ENCODE data around the gene EPB41L5.
"Not testable (repeated sequence)": the region's sequence is repeated elsewhere in the genome, so short reads cannot be mapped to it uniquely, and the experiment has no call there.

Gene EPB41L5

DNA sequence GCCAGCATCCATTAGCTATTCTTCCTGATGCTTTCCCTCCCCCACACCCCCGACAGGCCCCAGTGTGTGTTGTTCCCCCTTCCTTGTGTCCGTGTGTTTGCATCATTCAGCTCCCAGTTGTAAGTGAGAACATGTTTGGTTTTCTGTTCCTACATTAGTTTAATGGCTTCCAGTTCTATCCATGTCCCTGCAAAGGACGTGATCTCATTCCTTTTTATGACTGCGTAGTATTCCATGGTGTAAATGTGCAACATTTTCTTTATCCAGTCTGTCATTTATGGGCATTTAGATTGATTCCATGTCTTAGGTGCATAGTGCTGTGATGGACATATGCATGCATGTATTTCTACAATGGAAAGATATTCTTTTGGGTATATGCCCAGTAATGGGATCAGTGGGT, 105.6 kb downstream of the EPB41L5 start:
- TF ChIP-seq, protein P1, sequence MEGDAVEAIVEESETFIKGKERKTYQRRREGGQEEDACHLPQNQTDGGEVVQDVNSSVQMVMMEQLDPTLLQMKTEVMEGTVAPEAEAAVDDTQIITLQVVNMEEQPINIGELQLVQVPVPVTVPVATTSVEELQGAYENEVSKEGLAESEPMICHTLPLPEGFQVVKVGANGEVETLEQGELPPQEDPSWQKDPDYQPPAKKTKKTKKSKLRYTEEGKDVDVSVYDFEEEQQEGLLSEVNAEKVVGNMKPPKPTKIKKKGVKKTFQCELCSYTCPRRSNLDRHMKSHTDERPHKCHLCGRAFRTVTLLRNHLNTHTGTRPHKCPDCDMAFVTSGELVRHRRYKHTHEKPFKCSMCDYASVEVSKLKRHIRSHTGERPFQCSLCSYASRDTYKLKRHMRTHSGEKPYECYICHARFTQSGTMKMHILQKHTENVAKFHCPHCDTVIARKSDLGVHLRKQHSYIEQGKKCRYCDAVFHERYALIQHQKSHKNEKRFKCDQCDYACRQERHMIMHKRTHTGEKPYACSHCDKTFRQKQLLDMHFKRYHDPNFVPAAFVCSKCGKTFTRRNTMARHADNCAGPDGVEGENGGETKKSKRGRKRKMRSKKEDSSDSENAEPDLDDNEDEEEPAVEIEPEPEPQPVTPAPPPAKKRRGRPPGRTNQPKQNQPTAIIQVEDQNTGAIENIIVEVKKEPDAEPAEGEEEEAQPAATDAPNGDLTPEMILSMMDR (conservative IDR thresholded peaks at IDR 0.05; ENCODE audit: control insufficient read depth, insufficient read depth, low read depth, low read length) = no peak
- no peak for DNase-seq (ENCODE audit: low read depth)
- H3K4me3 ChIP-seq (ENCODE audit: control insufficient read depth, low read depth, low read length) = no peak overlapping the region

DNA sequence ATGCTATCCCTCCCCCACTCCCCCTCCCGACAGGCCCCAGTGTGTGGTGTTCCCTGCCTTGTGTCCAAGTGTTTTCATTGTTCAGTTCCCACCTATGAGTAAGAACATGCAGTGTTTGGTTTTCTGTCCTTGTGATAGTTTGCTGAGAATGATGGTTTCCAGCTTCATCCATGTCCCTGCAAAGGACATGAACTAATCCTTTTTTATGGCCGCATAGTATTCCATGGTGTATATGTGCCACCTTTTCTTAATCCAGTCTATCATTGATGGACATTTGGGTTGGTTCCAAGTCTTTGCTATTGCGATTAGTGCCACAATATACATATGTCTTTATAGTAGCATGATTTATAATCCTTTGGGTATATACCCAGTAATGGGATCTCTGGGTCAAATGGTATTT, 108.5 kb downstream of the EPB41L5 start:
- not testable (repeated sequence) for DNase-seq (ENCODE audit: low read depth)

DNA sequence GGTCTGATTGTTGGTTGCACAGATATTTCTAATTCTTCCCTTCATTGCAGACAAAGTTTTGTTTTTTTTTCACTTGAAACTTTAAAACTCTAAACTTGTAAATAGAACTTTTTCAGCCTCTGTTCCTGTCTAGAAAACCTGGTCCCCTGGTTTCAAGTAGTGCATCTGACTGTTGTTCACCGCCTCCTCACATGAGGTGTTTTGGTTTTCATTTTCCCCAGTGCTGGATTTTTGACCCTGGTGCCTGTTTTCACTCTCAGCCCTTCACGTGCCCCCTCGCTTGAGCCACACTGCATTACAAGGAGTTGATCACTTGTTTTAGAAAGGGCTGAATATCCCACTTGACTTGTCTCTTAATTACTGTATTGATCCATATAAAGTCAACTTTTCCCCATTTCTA, 110.2 kb downstream of the EPB41L5 start:
- TF ChIP-seq, protein P1 (conservative IDR thresholded peaks at IDR 0.05; ENCODE audit: control insufficient read depth, insufficient read depth, low read depth, low read length) = no peak
- H3K4me3 ChIP-seq (ENCODE audit: control insufficient read depth, low read depth, low read length) = no peak overlapping the region
- no peak for DNase-seq (ENCODE audit: low read depth)

More for the DNA sequence above, 108.5 kb downstream of the EPB41L5 start:
- not testable (repeated sequence) for H3K4me3 ChIP-seq (ENCODE audit: control insufficient read depth, low read depth, low read length)

DNA sequence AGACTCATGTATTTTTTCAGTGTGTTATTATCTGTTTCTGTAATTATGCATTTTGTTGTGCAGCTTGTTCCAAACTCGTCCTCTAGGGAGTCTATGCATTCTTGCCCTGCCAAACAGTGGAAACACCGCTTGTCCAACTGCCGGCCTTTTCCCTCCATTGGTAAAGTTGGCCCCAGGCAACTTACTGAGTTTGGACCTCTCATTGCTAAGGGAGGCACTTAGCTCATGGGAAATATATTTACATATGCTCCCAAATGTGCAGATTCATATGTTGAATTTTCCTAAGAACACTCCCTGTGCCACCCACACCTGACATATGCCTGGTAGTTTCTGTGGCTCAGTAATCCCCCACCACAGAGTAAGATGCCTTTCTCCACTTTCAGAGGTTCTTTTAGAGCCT, 112.3 kb downstream of the EPB41L5 start:
- DNase-seq (ENCODE audit: low read depth) = no peak

GRCh38 chr2:120128216-120128615, 115.3 kb downstream of the EPB41L5 start:
- H3K4me3 ChIP-seq (ENCODE audit: control insufficient read depth, low read depth, low read length) = no peak overlapping the region
- DNase-seq (ENCODE audit: low read depth) = no peak
- TF ChIP-seq, protein P1 (conservative IDR thresholded peaks at IDR 0.05; ENCODE audit: control insufficient read depth, insufficient read depth, low read depth, low read length) = no peak

More for the DNA sequence above, 112.3 kb downstream of the EPB41L5 start:
- H3K4me3 ChIP-seq (ENCODE audit: control insufficient read depth, low read depth, low read length) = no peak overlapping the region
- TF ChIP-seq, protein P1 (conservative IDR thresholded peaks at IDR 0.05; ENCODE audit: control insufficient read depth, insufficient read depth, low read depth, low read length) = no peak

DNA sequence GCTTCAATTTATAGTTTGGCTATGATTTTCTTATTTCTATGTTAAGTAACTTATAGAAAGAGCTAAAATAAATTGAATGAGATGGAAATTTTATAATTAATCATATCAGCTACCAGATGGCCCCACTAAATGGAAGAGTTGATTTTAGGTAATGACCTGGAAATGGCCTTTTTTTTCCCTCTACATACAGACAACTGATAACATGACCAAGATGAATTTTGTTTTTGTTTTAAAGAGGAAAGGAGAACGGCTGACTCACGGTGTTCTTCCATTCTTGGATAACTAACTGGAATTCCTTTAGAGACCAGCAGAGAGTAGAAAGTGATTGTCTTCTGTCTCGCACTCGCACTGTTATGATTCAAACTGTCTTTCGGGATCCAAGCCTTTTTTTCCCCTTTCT, 119.3 kb downstream of the EPB41L5 start:
- no peak overlapping the region for H3K4me3 ChIP-seq (ENCODE audit: control insufficient read depth, low read depth, low read length)
- TF ChIP-seq, protein P1 (conservative IDR thresholded peaks at IDR 0.05; ENCODE audit: control insufficient read depth, insufficient read depth, low read depth, low read length) = no peak
- DNase-seq (ENCODE audit: low read depth) = peak; percentile 71

DNA sequence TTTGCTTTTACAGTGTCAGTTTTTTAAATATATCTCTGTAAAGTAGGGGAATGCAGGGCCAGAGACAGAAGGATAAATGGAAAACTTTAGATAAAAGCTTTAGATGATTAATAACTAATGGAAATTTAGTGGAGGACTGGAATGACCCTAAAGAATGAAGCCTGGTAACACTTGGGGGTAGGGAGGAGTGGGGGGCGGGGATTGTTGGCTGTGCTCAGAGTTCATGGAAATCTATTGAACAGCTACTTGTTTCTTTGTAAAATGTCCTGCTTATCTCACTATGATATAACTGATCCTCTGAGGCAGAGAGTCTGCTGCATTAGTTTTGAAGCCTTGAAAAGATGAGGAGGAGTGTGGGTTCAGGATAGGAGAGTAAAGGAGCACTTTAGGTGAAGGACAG, 119.8 kb downstream of the EPB41L5 start:
- no peak overlapping the region for H3K4me3 ChIP-seq (ENCODE audit: control insufficient read depth, low read depth, low read length)
- TF ChIP-seq, protein P1 (conservative IDR thresholded peaks at IDR 0.05; ENCODE audit: control insufficient read depth, insufficient read depth, low read depth, low read length) = no peak
- no peak for DNase-seq (ENCODE audit: low read depth)

All from fibroblast of mammary gland (primary cell).